Measurements from ENCODE around the gene ATP9A.
"Not testable (repeated sequence)": the region's sequence is repeated elsewhere in the genome, so short reads cannot be mapped to it uniquely, and the experiment has no call there.

ATP9A gene

DNA sequence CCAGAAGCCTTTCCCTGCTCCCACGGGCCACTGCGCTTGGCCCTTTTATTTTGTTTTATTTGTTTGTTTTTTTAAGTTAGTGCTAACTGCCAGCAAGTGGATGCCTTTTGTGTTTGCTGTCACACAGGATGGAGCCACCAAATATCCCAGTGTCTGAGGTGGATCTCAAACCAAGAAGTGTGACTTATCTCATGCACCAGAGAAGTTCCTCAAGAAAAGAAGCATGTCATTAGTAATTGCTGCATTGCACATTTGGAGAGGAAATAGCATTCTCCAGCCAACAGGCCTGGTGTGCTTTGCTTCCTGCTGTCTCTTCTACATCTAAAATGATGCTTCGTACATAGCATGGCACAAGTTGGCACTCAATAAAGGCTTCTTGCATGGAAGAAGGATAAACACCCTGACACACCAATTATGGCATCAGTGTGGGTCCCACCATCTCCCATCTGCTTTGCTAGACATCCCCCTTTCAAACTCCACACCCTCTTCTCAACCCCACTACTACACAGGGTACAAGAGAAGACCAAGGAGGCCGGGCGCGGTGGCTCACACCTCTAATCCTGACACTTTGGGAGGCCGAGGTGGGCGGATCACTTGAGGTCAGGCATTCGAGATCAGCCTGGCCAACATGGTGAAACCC lies 1.9 kb upstream of the ATP9A start:
- TF ChIP-seq, protein P1, sequence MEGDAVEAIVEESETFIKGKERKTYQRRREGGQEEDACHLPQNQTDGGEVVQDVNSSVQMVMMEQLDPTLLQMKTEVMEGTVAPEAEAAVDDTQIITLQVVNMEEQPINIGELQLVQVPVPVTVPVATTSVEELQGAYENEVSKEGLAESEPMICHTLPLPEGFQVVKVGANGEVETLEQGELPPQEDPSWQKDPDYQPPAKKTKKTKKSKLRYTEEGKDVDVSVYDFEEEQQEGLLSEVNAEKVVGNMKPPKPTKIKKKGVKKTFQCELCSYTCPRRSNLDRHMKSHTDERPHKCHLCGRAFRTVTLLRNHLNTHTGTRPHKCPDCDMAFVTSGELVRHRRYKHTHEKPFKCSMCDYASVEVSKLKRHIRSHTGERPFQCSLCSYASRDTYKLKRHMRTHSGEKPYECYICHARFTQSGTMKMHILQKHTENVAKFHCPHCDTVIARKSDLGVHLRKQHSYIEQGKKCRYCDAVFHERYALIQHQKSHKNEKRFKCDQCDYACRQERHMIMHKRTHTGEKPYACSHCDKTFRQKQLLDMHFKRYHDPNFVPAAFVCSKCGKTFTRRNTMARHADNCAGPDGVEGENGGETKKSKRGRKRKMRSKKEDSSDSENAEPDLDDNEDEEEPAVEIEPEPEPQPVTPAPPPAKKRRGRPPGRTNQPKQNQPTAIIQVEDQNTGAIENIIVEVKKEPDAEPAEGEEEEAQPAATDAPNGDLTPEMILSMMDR (conservative IDR thresholded peaks at IDR 0.05): no peak

DNA sequence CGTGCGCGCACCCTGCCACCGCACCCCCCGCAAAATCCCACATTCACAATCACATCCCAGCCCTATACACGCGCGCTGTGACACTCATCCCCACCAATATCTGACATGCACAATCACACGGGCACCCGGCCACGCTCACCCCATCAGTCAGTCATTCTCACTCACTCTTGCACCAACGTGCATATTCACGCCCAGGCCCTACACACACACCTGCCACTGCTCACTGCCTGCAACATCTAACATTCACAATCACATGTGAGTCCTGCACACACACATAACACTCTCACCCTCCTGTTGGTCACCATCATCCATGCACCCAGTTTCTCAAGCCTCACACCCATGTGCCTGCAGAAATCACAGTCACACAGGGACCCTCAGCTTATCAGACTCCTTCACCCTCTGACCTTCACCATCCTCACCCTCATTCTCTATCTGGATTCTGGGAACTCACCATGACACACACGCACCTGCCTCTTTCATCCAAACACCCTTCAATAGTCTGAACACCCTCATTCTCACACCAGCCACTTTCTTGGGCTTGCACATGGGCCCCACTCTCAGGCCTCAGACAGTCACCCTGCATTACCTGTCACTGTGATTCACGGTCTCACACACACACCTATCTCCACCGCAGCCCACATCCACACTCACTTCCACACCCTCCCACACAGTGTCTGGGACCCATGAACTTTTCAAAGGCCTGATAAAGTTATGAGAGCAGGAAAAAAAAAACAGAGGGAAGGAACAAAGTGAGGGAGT lies 748 bp upstream of the ATP9A start:
- H3K27ac ChIP-seq: peak overlapping the region; percentile 95
- TF ChIP-seq, protein P1 (conservative IDR thresholded peaks at IDR 0.05): no peak

More for the DNA sequence above, 1.9 kb upstream of the ATP9A start:
- H3K27ac ChIP-seq: peak overlapping the region; percentile 95

GRCh38 chr20:51766994-51767866 lies 960 bp downstream of the ATP9A start:
- TF ChIP-seq, protein P1 (conservative IDR thresholded peaks at IDR 0.05): peak; percentile 65
- peak overlapping the region; percentile 95 for H3K27ac ChIP-seq

- not testable (repeated sequence) for H3K27ac ChIP-seq
Measured at GRCh38 chr20:51765381-51765780, 2.8 kb downstream of the ATP9A start.

GRCh38 chr20:51763965-51764602 lies 4.1 kb downstream of the ATP9A start:
- TF ChIP-seq, protein P1 (conservative IDR thresholded peaks at IDR 0.05): no peak
- no peak overlapping the region for H3K27ac ChIP-seq

DNA sequence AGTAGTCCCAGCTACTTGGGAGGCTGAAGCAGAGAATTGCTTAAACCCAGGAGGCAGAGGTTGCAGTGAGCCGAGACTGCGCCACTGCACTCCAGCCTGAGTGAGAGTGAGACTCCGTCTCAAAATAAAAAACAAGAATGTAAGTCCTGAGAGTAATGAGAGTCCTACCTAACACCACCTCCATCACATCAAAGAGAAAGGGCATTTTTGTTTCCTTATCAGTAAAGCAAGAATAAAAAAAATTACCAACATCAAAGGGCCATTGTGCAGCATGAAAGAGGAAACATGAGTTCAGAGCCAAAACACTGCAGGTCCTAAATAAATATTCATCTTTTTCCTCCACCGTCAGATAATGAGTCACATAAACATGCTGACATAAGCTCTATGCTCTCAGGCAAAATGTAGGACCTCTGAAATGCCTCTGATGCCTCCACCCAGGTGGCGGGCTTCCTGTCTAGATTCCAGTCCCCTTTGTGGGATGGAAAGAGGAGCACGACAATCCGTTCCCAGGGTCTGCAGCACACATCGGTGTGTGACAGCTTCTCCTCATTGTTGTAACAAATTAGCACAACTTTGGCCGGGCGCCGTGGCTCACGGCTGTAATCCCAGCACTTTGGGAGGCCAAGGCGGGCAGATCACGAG lies 7.2 kb downstream of the ATP9A start:
- TF ChIP-seq, protein P1 (conservative IDR thresholded peaks at IDR 0.05): no peak
- H3K27ac ChIP-seq: peak overlapping the region; percentile 71

GRCh38 chr20:51759769-51760510 lies 8.2 kb downstream of the ATP9A start:
- H3K27ac ChIP-seq: peak overlapping the region; percentile 71
- TF ChIP-seq, protein P1 (conservative IDR thresholded peaks at IDR 0.05): no peak

Data from VCaP (cell line).